22Rv1 (cell line): ENCODE measurements around the gene PHLDB2.

Experiments
- H3K27ac ChIP-seq: fragments of 450-650 bp; 2 replicates; pipeline ENCODE4 v1.5.1; 2017
- ZFX ChIP-seq: fragments of 450-650 bp; IDR thresholded peaks from 2 replicates; pipeline ENCODE4 v1.6.1; 2017; ENCODE audit warnings: antibody characterized with exemption, borderline replicate concordance
- TF ChIP-seq, protein P1 (sequence below): fragments of 450-650 bp; IDR thresholded peaks from 2 replicates; pipeline ENCODE4 v1.5.1; 2017; ENCODE audit warnings: mild to moderate bottlenecking

The PHLDB2 gene

DNA sequence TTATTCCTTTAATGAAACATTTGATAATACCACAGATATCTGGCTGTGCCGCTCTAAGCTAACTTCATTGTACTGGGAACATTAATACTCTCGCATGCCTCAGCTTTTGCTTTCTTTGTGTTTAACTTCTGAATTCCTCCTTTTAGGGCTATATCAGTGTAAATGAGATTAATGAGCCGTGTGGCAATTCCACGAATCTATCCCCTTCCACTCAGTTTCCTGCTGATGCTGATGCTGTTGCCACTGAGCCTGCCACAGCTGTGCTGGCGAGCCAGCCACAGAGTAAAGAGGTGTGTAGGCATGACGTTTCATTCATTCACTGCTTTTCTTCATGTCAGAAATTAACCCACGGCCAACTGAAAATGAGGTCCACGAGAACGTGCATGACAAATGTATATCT lies 89.7 kb downstream of the PHLDB2 start:
- TF ChIP-seq ZFX: no peak
- TF ChIP-seq, protein P1, sequence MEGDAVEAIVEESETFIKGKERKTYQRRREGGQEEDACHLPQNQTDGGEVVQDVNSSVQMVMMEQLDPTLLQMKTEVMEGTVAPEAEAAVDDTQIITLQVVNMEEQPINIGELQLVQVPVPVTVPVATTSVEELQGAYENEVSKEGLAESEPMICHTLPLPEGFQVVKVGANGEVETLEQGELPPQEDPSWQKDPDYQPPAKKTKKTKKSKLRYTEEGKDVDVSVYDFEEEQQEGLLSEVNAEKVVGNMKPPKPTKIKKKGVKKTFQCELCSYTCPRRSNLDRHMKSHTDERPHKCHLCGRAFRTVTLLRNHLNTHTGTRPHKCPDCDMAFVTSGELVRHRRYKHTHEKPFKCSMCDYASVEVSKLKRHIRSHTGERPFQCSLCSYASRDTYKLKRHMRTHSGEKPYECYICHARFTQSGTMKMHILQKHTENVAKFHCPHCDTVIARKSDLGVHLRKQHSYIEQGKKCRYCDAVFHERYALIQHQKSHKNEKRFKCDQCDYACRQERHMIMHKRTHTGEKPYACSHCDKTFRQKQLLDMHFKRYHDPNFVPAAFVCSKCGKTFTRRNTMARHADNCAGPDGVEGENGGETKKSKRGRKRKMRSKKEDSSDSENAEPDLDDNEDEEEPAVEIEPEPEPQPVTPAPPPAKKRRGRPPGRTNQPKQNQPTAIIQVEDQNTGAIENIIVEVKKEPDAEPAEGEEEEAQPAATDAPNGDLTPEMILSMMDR: no peak
- no peak overlapping the region for H3K27ac ChIP-seq

GRCh38 chr3:111949712-111950111 lies 90.6 kb downstream of the PHLDB2 start:
- TF ChIP-seq ZFX: no peak
- TF ChIP-seq, protein P1: no peak

GRCh38 chr3:111951032-111951431 lies 92.0 kb downstream of the PHLDB2 start:
- H3K27ac ChIP-seq: no peak overlapping the region
- TF ChIP-seq, protein P1: no peak
- TF ChIP-seq ZFX: no peak

More at GRCh38 chr3:111949712-111950111, 90.6 kb downstream of the PHLDB2 start:
- H3K27ac ChIP-seq: no peak overlapping the region

DNA sequence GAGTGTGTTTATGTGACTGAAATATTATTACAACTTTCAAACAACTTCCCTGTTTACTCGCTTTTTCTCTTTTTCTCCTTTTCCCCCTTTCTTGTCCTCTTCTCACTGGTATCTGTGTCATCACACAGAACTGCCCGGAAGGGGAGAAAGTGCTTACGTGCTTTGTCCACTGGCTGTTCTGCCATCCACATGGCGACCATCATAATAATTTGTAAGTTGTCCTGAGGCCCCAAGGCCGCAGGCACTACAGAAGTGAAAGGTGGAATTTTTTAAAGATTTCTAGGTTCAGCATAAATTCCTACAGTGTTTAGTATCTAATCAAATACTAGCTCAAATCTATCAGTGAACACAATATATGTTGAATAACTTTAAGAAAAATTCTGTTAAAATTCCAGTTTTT lies 93.0 kb downstream of the PHLDB2 start:
- no peak overlapping the region for H3K27ac ChIP-seq
- TF ChIP-seq, protein P1: no peak
- TF ChIP-seq ZFX: no peak

DNA sequence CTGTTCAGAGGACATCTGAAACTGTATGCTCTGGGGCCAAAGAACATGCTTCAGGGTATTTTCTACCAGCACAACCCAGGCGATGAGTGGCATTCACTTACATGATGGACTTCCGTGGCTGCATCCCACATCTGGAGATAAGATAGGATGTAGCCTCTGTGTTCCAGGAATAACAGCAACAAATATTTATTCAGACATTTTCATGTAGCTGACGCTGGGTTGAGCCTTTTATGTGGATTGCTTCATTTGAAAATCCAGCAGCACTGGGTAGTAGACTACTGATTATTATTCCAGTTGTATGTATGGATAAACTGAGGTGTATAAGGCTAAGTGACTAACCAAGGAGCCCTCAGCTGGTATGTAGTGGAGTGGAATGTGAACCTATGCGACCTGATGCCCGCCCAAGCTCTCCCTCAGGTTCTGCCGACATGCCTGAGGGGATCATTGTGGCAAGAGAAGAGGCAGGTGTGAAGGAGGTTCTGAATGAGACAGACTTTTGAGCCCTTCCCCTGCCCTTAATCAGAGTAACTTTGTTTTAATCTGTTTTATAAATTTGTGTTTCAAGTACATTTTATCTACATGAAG lies 93.9 kb downstream of the PHLDB2 start:
- TF ChIP-seq ZFX: no peak
- TF ChIP-seq, protein P1: no peak
- no peak overlapping the region for H3K27ac ChIP-seq

DNA sequence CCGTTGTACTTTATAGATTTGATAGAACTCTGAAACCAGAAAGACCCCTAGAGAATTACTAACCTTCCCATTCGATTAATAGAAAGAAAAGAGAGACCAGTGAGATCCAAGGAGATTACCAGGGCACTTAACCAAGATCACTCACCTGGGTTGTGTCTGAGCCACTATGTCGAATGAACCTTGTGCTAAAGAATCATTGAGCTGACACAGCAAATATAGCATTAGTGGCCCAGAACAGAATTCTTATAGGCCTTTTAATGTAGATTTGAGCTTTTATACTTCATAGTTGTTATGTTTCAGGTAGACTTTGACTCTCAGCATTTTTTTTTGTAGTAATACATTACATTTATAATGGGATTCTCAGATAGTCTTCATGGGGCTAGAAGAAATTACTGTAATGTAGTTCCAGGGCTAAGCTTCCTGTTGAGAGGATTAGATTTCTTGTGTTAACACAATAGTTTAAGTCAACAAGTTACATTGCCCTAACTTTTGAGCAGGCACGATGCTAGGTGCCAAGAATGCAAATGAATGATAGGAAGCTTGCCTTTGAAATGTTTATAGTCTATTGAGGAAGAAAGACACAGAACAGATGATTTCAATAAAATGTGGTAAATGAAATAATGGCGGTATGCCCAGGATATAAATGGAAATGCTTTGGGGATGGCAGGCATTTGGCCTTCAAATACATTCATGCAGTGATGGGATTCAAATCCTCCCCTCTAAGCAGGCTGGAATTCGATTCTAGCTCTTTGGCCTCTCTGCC lies 95.3 kb downstream of the PHLDB2 start:
- TF ChIP-seq, protein P1: no peak
- no peak for TF ChIP-seq ZFX
- H3K27ac ChIP-seq: no peak overlapping the region

- TF ChIP-seq, protein P1: no peak
- TF ChIP-seq ZFX: no peak
- no peak overlapping the region for H3K27ac ChIP-seq
Measured at GRCh38 chr3:111955876-111956275, 96.8 kb downstream of the PHLDB2 start.
